GM21381 (cell line): ENCODE measurements around the gene ZNF219.
"Not testable (repeated sequence)": the region's sequence is repeated elsewhere in the genome, so short reads cannot be mapped to it uniquely, and the experiment has no call there.

Experiments
- ATAC-seq: cut with Tn5 transposase; IDR thresholded peaks from one replicate; pipeline ENCODE4 v1.9.1; 2021; ENCODE audit warnings: mild to moderate bottlenecking, moderate library complexity; ENCODE audit not compliant: unreplicated experiment

The ZNF219 gene

DNA sequence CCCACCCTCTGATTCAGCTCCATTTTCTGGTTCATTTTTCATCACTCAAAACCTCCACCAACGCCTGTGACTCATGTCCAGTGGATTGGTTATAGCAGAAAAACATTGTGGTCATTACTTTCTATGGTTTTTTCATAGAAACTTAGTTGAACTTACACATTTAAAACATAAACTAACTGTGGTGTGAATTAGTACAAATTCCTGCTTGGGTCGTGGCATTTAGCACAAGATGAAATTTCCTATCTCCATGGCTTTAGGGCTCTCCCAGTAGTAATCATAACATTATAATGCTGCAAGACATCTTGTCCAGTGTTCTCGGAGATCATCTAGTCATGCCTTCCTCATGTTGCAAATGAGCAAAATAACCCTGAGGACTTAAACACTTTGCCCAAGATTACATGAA lies 49.2 kb downstream of the ZNF219 start:
- no peak for ATAC-seq

DNA sequence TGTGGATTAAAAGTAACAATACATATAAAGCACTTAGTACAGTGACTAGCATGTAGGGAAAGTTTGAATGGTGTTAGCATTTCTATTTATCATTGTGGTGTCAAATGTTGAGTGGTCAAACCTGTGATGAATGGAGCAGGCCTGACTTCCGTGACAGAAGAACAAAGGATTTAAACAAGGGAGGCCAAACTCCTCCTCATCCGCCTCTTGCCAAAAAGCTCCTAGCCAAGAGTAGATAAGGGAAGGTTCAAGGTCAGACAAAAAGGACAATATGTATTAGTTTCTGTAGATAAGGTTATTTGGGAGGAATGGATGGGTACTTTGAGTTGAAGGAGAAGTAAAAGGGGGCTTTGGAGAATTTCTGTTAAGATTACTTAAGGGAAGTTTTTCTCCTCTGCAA lies 49.8 kb downstream of the ZNF219 start:
- ATAC-seq = no peak

DNA sequence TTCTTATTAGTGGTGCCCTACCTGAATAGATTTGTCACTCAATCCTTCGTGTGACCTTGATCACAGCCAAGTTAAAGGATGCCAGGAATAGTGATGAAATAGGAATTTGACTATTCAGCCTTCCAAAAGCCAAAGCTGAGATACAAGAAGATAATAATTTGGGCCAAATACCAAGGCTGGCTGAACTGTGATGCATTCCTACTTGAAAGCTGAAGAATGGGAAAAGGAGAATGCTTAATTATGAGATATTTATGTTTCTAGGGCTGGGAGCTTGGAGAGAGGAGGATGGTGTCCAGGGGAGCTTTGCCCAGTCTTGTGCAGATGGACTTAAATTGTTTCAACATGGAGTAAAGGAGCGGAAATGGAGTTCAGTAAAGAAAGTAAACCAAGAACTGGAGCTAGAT lies 51.1 kb downstream of the ZNF219 start:
- no peak for ATAC-seq

DNA sequence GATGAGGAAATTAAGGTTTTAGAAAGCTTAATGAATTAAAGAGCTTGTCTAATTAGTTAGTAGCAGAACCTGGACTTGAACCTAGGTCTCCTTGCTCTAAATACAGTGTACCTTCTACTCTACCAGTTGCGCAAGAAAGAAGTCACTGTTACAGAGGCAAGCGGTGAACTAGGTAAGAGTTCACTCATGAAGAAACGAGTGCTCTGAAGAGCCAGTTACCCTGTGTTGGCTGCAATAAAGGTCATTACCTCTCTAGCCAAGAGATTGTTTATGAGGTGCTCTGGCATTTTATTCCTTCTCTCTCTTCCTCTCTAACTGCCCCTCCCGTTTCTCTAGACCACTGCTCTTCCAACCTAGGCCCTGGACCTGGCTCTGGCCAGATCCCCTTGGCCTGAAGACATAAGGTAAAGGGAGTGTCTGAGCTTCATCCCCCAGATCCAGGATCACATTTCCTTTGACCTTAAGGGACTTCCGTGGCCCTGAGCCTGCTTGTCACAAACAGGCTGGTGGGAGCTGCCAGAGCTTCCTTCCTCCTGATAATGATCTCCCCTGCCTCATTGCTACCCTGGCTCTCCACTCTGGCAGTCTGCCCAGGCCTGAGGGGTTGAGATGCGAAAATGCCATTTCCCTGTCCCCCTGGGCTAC lies 54.4 kb downstream of the ZNF219 start:
- no peak for ATAC-seq

DNA sequence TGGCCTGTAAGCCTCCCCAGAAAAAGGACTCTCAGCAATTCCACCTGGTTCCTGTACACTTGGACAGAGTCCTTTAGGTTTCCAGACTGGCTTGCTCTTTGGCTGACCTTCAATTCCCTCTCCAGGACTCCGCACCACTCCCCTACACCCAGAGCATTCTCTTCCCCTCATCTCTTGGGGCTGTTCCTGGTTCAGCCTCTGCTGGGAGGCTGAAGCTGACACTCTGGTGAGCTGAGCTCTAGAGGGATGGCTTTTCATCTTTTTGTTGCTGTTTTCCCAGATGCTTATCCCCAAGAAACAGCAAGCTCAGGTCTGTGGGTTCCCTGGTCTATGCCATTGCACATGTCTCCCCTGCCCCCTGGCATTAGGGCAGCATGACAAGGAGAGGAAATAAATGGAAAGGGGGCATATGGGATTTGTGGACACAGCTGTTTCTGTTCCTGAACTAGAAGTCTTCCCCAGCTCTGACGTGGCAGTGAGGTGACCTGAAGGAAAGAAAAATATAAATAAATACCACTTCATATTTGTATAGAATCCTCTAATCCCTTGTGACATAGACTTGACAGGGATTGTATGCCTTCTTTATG lies 55.0 kb downstream of the ZNF219 start:
- no peak for ATAC-seq

DNA sequence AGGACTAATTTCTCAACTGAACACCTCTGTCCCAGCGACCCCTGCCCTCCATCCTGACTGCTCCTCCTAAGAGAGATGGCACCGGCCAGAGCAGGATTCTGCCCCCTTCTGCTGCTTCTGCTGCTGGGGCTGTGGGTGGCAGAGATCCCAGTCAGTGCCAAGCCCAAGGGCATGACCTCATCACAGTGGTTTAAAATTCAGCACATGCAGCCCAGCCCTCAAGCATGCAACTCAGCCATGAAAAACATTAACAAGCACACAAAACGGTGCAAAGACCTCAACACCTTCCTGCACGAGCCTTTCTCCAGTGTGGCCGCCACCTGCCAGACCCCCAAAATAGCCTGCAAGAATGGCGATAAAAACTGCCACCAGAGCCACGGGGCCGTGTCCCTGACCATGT lies 55.5 kb downstream of the ZNF219 start:
- ATAC-seq = no peak

DNA sequence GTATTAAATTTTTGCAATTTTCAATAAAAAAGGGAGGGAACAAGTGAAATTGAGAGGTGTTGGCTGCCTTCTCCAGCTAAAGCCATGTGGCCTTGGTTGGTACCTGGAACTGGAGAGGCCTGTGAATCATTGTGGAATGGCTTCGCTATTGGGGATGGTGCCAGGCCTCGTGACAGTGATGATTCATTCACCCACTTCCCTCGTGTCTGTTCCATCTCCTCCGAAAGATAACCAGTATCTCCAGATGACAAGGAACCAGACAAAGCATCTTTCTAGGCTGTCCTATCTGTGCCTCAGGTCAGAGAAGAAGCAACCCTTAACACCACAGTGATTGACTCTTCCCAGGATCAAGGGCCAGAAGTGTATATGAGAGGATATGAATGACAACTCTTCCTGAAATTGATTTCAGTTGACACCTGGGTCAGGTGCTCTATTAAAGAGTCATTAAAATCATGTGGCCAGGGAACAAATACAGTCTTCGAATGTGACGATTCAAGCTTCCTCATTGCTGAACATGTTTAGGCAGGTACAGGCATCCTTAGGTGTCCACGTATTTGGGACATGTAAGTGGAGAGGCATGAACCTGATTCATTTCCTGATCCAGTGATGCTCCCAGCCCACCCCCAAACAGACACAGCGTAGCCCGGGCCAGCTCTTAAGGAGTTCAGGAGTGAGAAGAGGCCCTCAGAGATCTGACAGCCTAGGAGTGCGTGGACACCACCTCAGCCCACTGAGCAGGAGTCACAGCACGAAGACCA lies 56.6 kb downstream of the ZNF219 start, which contains the start of gene RNASE7:
RNASE7 (plus strand) TSS at position 687 of the 758 bp plus-strand sequence. CDS start 631 bp downstream, outside the sequence.
- ATAC-seq = no peak

DNA sequence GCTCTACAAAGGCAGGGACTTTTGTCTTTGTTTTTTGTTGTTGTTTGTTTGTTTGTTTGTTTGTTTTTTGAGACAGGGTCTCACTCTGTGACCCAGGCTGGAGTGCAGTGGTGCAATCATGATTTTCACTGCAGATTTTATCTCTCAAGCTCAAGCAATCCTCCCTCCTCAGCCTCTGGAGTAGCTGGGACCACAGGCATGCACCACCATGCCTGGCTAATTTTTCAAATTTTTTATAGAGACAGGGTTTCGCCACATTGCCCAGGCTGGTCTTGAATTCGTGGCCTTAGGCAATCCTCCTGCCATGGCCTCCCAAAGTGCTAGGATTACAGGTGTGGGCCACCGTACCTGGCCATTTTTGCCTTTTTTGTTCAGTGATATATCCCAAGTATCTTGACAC lies 57.5 kb downstream of the ZNF219 start:
- not testable (repeated sequence) for ATAC-seq

DNA sequence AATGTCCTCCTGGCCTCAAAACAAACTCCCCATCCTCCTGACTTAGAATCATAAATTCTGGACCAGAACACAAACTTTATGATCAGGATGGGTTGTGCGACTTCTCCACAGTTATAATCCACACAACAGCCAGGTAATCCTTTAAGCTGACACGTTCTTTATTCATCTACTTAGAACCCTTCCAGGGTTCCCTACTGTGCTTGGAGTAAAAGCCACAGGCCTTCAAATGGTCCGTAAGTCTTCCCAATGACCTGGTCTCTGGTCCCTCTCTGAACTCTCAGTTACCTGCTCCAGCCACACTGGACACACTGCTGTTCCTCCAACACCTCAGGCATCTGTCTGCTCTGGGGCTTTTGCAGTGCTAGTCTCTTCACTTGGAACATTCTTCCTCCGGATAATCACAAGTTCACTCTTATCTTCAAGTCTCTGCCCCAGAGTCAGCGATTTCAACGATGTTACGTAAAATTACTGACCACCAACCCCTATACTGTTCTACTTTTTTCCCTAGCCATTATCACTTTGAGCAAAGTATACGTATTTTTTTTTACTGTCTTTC lies 58.0 kb downstream of the ZNF219 start:
- no peak for ATAC-seq
